Measurements from ENCODE around the gene TECTB. TPM values are rescaled to one million over a fixed set of nuclear protein-coding genes. Genes with fewer than 3 reads are reported as not detected.

The TECTB gene
- total RNA-seq, 2 donors from 2014 or later: not detected

GRCh38 chr10:112332509-112333228 lies 49.5 kb downstream of the TECTB start:
- TF ChIP-seq POLR2A (IDR thresholded peaks at IDR 0.05) (no peak), CTCF (IDR thresholded peaks at IDR 0.05) (no peak)
- no peaks in the 10 kb centered on the region for H3K36me3 ChIP-seq (replicated peaks in 1 of 2; ENCODE audit: insufficient read depth in 1 of 2, low read depth in 2 of 2)
- ATAC-seq (peak; percentile 83), DNase-seq (peak; percentile 74 to 81 (median 80))
- intact Hi-C loops (cut with DNase I): no loop called here
- 24% methylated on average over 5 of the region's 5 CpGs for WGBS, 2 donors
- H3K27ac ChIP-seq: peak overlapping the region; percentile 54 to 71 (median 64)
- no peaks in the 10 kb centered on the region for H3K27me3 ChIP-seq
- H3K4me3 ChIP-seq: no peak overlapping the region
- peaks cover 21% of the 10 kb centered on the region for H3K4me1 ChIP-seq
- no peaks in the 10 kb centered on the region for H3K9me3 ChIP-seq

- H3K27ac ChIP-seq: peak overlapping the region in 3 of 4 donors; percentile 50 to 71 (median 64)
- H3K4me1 ChIP-seq: peaks cover 21% of the 10 kb centered on the region
- H3K4me3 ChIP-seq: no peak overlapping the region
- WGBS, 2 donors: 43 to 63% methylated on average over 4 of the region's 4 CpGs
- ATAC-seq (no peak), DNase-seq (no peak)
- no peaks in the 10 kb centered on the region for H3K36me3 ChIP-seq (replicated peaks in 1 of 2; ENCODE audit: insufficient read depth in 1 of 2, low read depth in 2 of 2)
- H3K9me3 ChIP-seq: no peaks in the 10 kb centered on the region
- intact Hi-C loops (cut with DNase I): no loop called here
- TF ChIP-seq CTCF (IDR thresholded peaks at IDR 0.05) (no peak), POLR2A (IDR thresholded peaks at IDR 0.05) (no peak)
- H3K27me3 ChIP-seq: no peaks in the 10 kb centered on the region
These were observed 50.3 kb downstream of the TECTB start for GRCh38 chr10:112333452-112333851.

- intact Hi-C loops (cut with DNase I): no loop called here
- Histone ChIP-seq H3K4me3 (no peak overlapping the region), H3K27ac (no peak overlapping the region), H3K36me3 (replicated peaks in 1 of 2; ENCODE audit: insufficient read depth in 1 of 2, low read depth in 2 of 2) (no peaks in the 10 kb centered on the region), H3K27me3 (no peaks in the 10 kb centered on the region), H3K9me3 (no peaks in the 10 kb centered on the region), H3K4me1 (peaks cover 21% of the 10 kb centered on the region)
- WGBS, 2 donors: 47 to 49% methylated on average over 5 of the region's 5 CpGs
- no peak for DNase-seq
- no peak for TF ChIP-seq POLR2A (IDR thresholded peaks at IDR 0.05)
- no peak for TF ChIP-seq CTCF (IDR thresholded peaks at IDR 0.05)
- ATAC-seq: no peak
These were observed 52.1 kb downstream of the TECTB start for GRCh38 chr10:112335111-112335867.

GRCh38 chr10:112335868-112336265 lies 52.7 kb downstream of the TECTB start:
- no peaks in the 10 kb centered on the region for H3K27me3 ChIP-seq
- no peaks in the 10 kb centered on the region for H3K9me3 ChIP-seq
- TF ChIP-seq CTCF (IDR thresholded peaks at IDR 0.05) (no peak), POLR2A (IDR thresholded peaks at IDR 0.05) (no peak)
- whole genome bisulfite sequencing, 2 donors: 22 to 27% methylated on average over 4 of the region's 4 CpGs
- ATAC-seq: no peak
- no peak overlapping the region for H3K4me3 ChIP-seq
- H3K27ac ChIP-seq: no peak overlapping the region
- no peaks in the 10 kb centered on the region for H3K36me3 ChIP-seq (replicated peaks in 1 of 2; ENCODE audit: insufficient read depth in 1 of 2, low read depth in 2 of 2)
- peaks cover 17% of the 10 kb centered on the region for H3K4me1 ChIP-seq
- intact Hi-C loops (cut with DNase I): no loop called here
- no peak for DNase-seq

All from body of pancreas (tissue), 4 donors.